Measurements from ENCODE around the gene CD58. TPM values are rescaled to one million over a fixed set of nuclear protein-coding genes. Genes with fewer than 3 reads are reported as not detected.

Gene CD58
- total and polyA plus RNA-seq, 9 donors: 5.2 to 14.4 (median 6.8) TPM

- intact Hi-C loops (cut with DNase I): loop anchor here in 1 of 4 donors (5.0 kb wide), 1 partner anchor 105 kb away; the partner anchor contains the start of gene ATP1A1
- Histone ChIP-seq H3K4me3 (no peak overlapping the region), H3K4me1 (ENCODE audit: insufficient read depth) (peaks cover 1% of the 10 kb centered on the region), H3K27me3 (no peaks in the 10 kb centered on the region), H3K27ac (no peak overlapping the region), H3K36me3 (no peaks in the 10 kb centered on the region), H3K9me3 (no peaks in the 10 kb centered on the region)
- 7 to 15% (median 15%) methylated on average over 3 of the region's 3 CpGs for WGBS, 3 donors
- TF ChIP-seq EP300 (IDR thresholded peaks at IDR 0.05): no peak
- no peak for TF ChIP-seq CTCF (IDR thresholded peaks at IDR 0.05)
- no peak for TF ChIP-seq POLR2A (IDR thresholded peaks at IDR 0.05)
- peak in 2 of 5 donors; percentile 15 to 69 for DNase-seq
Measured at GRCh38 chr1:116477429-116477828, 93.4 kb downstream of the CD58 start.

GRCh38 chr1:116476321-116476720 is 94.5 kb downstream of the CD58 start:
- TF ChIP-seq CTCF (IDR thresholded peaks at IDR 0.05) (no peak), EP300 (IDR thresholded peaks at IDR 0.05) (no peak), POLR2A (IDR thresholded peaks at IDR 0.05) (no peak)
- 64 to 72% (median 70%) methylated on average over 3 of the region's 3 CpGs for WGBS, 3 donors
- Histone ChIP-seq H3K27me3 (no peaks in the 10 kb centered on the region), H3K4me3 (no peak overlapping the region), H3K27ac (no peak overlapping the region), H3K4me1 (ENCODE audit: insufficient read depth) (peaks cover 1% of the 10 kb centered on the region), H3K36me3 (no peaks in the 10 kb centered on the region), H3K9me3 (no peaks in the 10 kb centered on the region)
- intact Hi-C loops (cut with DNase I): loop anchor here in 1 of 4 donors (5.0 kb wide), 1 partner anchor 104 kb away; the partner anchor contains the start of gene ATP1A1
- no peak for DNase-seq

- no peaks in the 10 kb centered on the region for H3K36me3 ChIP-seq
- H3K4me1 ChIP-seq (ENCODE audit: insufficient read depth): peaks cover 1% of the 10 kb centered on the region
- no peak for DNase-seq
- H3K27me3 ChIP-seq: no peaks in the 10 kb centered on the region
- intact Hi-C loops (cut with DNase I): loop anchor here in 1 of 4 donors (5.0 kb wide), 1 partner anchor 104 kb away; the partner anchor contains the start of gene ATP1A1
- no peak overlapping the region for H3K4me3 ChIP-seq
- no peaks in the 10 kb centered on the region for H3K9me3 ChIP-seq
- WGBS, 3 donors: 96 to 98% (median 97%) methylated on average over 7 of the region's 7 CpGs
- no peak for TF ChIP-seq EP300 (IDR thresholded peaks at IDR 0.05)
- TF ChIP-seq POLR2A (IDR thresholded peaks at IDR 0.05): no peak
- TF ChIP-seq CTCF (IDR thresholded peaks at IDR 0.05): no peak
- no peak overlapping the region for H3K27ac ChIP-seq
Measured at GRCh38 chr1:116475850-116476218, 95.0 kb downstream of the CD58 start.

- Histone ChIP-seq H3K27me3 (no peaks in the 10 kb centered on the region), H3K9me3 (no peaks in the 10 kb centered on the region), H3K4me3 (no peak overlapping the region), H3K4me1 (ENCODE audit: insufficient read depth) (peaks cover 1% of the 10 kb centered on the region), H3K36me3 (no peaks in the 10 kb centered on the region), H3K27ac (no peak overlapping the region)
- intact Hi-C loops (cut with DNase I): loop anchor here in 1 of 4 donors (5.0 kb wide), 1 partner anchor 103 kb away; the partner anchor contains the start of gene ATP1A1
- TF ChIP-seq POLR2A (IDR thresholded peaks at IDR 0.05) (no peak), EP300 (IDR thresholded peaks at IDR 0.05) (no peak), CTCF (IDR thresholded peaks at IDR 0.05) (no peak)
- no peak for DNase-seq
- 82 to 85% (median 84%) methylated on average over 14 of the region's 14 CpGs for WGBS, 3 donors
Measured at GRCh38 chr1:116474921-116475849, 95.6 kb downstream of the CD58 start.

Measured in ovary (tissue), 9 donors.